IMR-90 (cell line): Measurements from ENCODE around the gene FOXP1.

Source experiments
- CTCF ChIP-seq: conservative IDR thresholded peaks from 2 replicates; pipeline ENCODE4 v1.5.1; 2012; ENCODE audit warnings: mild to moderate bottlenecking, low read depth, low read length, improper control_type of control experiment
- FOS ChIP-seq: fragments of 150-350 bp; IDR thresholded peaks from 2 replicates; pipeline ENCODE4 v1.6.1; 2016; ENCODE audit warnings: low read depth, low read length
- MXI1 ChIP-seq: IDR thresholded peaks from 2 replicates; pipeline ENCODE4 v1.6.1; 2012; ENCODE audit warnings: low read depth, mild to moderate bottlenecking, low read length, moderate library complexity, borderline replicate concordance

DNA sequence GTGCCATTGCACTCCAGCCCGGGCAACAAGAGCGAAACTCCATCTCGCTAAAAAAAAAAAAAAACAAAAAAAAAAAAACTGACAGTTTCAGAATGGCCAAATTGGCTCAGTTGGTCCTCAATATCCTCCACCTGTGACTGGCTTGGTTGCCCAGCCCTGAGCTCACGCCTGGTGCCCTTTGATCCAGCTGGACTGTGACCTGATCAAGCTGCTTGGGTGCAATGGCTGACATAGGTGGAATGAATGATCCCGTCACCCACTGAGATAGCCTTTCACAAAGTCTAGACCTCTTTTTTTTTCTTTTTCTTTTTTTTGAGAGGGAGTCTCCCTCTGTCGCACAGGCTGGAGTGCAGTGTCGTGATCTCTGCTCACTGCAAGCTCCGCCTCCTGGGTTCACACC, 254.6 kb downstream of the FOXP1 start:
- TF ChIP-seq CTCF = no peak
- TF ChIP-seq MXI1 = no peak
- TF ChIP-seq FOS = no peak
